ENCODE measurements around the gene RTF1. TPM values are rescaled to one million over a fixed set of nuclear protein-coding genes. Genes with fewer than 3 reads are reported as not detected.

Gene RTF1
- total RNA-seq, 1 experiment from 2014 or later, result 49.5 TPM

GRCh38 chr15:41445399-41445798 lies 28.5 kb downstream of the RTF1 start:
- Histone ChIP-seq H3K56ac (ENCODE audit: insufficient read length, low read depth, low read length) (no peak overlapping the region), H3K23me2 (ENCODE audit: insufficient read length, low read depth, low read length, poor library complexity, severe bottlenecking) (no peaks in the 10 kb centered on the region), H2BK20ac (ENCODE audit: low read depth, low read length, poor library complexity, severe bottlenecking) (no peak overlapping the region), H2BK15ac (ENCODE audit: low read depth, low read length) (no peak overlapping the region), H3K4me2 (ENCODE audit: insufficient read depth, insufficient read length, low read length) (no peak overlapping the region), H4K8ac (replicated peaks; ENCODE audit: insufficient read length, low read depth, low read length) (no peak overlapping the region), H3K4ac (ENCODE audit: low read depth, low read length) (no peak overlapping the region), H2BK12ac (ENCODE audit: insufficient read length, low read depth, low read length) (no peak overlapping the region), H3K18ac (ENCODE audit: insufficient read length, low read depth, low read length) (no peak overlapping the region), H3T11ph (ENCODE audit: low read length) (no peak overlapping the region), H3K9ac (ENCODE audit: extremely low read depth, insufficient read length, low read length) (no peak overlapping the region), H4K20me1 (ENCODE audit: control insufficient read depth, insufficient read depth, insufficient read length) (no peaks in the 10 kb centered on the region), H3K23ac (ENCODE audit: insufficient read length, low read depth, low read length) (no peak overlapping the region), H2BK120ac (ENCODE audit: low read depth, low read length, poor library complexity, severe bottlenecking) (no peak overlapping the region), H3K14ac (ENCODE audit: insufficient read depth, low read length) (no peak overlapping the region), H4K5ac (ENCODE audit: insufficient read length, low read depth, low read length) (no peak overlapping the region), H2AK5ac (ENCODE audit: insufficient read length, low read length) (no peak overlapping the region), H3K79me2 (ENCODE audit: insufficient read depth, low read length) (0 out of 2 replicates have a peak, but pooled peaks cover 1% of the 10 kb centered on the region), H2AFZ (ENCODE audit: low read length) (no peak overlapping the region), H3K27me3 (ENCODE audit: insufficient read depth, low read length) (no peaks in the 10 kb centered on the region), H3K4me1 (ENCODE audit: insufficient read depth, low read length) (no peaks in the 10 kb centered on the region), H3K79me1 (ENCODE audit: insufficient read depth, low read depth, low read length, poor library complexity, severe bottlenecking) (no peaks in the 10 kb centered on the region), H4K91ac (ENCODE audit: insufficient read length, low read depth, low read length) (no peak overlapping the region), H3K27ac (ENCODE audit: insufficient read length, low read depth, low read length) (no peak overlapping the region), H3K9me3 (ENCODE audit: control insufficient read depth, low read depth, low read length) (no peaks in the 10 kb centered on the region), H2BK5ac (ENCODE audit: insufficient read length, low read length) (no peak overlapping the region)
- peaks cover 11 to 40% (median 39%) of the 10 kb centered on the region in 3 experiments; a peak in 6 of 7 replicates for H3K36me3 Mint-ChIP-seq (ENCODE audit: insufficient read depth in 1 of 3, low read depth in 3 of 3)
- no peaks in the 10 kb centered on the region for H3K27me3 Mint-ChIP-seq (ENCODE audit: low read depth)
- H3K9me3 Mint-ChIP-seq, result no peaks in the 10 kb centered on the region
- H3K27ac Mint-ChIP-seq, result no peak overlapping the region; a peak in 1 of 7 replicates
- TF ChIP-seq, protein P1, sequence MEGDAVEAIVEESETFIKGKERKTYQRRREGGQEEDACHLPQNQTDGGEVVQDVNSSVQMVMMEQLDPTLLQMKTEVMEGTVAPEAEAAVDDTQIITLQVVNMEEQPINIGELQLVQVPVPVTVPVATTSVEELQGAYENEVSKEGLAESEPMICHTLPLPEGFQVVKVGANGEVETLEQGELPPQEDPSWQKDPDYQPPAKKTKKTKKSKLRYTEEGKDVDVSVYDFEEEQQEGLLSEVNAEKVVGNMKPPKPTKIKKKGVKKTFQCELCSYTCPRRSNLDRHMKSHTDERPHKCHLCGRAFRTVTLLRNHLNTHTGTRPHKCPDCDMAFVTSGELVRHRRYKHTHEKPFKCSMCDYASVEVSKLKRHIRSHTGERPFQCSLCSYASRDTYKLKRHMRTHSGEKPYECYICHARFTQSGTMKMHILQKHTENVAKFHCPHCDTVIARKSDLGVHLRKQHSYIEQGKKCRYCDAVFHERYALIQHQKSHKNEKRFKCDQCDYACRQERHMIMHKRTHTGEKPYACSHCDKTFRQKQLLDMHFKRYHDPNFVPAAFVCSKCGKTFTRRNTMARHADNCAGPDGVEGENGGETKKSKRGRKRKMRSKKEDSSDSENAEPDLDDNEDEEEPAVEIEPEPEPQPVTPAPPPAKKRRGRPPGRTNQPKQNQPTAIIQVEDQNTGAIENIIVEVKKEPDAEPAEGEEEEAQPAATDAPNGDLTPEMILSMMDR (conservative IDR thresholded peaks at IDR 0.05), result no peak
- H3K4me1 Mint-ChIP-seq, result no peaks in the 10 kb centered on the region
- no peak overlapping the region for H3K4me3 Mint-ChIP-seq
- no peak for DNase-seq
